Body of pancreas (tissue), 4 donors: ENCODE data around the gene TM4SF20.

Experiments used
- CTCF ChIP-seq, 7 experiments: fragments of 450-650 bp in 4 of 7; fragments of 200-600 bp in 3 of 7; sonication (generic) in 3 of 7; IDR thresholded peaks; one replicate each; pipeline ENCODE4 v1.5.1; 2016 to 2019; ENCODE audit warnings: antibody characterized with exemption in 7 of 7
- POLR2A ChIP-seq, 3 donors: fragments of 450-650 bp; IDR thresholded peaks; one replicate each; pipeline ENCODE4 v1.6.1; 2016; ENCODE audit warnings: antibody characterized with exemption in 3 of 3, mild to moderate bottlenecking in 2 of 3

- no peak for TF ChIP-seq CTCF (IDR thresholded peaks at IDR 0.05)
- TF ChIP-seq POLR2A (IDR thresholded peaks at IDR 0.05): no peak
Measured at GRCh38 chr2:227370092-227370491, 9.0 kb downstream of the TM4SF20 start.
